Measurements from ENCODE around the gene CDK4.
"Not testable (repeated sequence)": the region's sequence is repeated elsewhere in the genome, so short reads cannot be mapped to it uniquely, and the experiment has no call there.

CDK4 gene

DNA sequence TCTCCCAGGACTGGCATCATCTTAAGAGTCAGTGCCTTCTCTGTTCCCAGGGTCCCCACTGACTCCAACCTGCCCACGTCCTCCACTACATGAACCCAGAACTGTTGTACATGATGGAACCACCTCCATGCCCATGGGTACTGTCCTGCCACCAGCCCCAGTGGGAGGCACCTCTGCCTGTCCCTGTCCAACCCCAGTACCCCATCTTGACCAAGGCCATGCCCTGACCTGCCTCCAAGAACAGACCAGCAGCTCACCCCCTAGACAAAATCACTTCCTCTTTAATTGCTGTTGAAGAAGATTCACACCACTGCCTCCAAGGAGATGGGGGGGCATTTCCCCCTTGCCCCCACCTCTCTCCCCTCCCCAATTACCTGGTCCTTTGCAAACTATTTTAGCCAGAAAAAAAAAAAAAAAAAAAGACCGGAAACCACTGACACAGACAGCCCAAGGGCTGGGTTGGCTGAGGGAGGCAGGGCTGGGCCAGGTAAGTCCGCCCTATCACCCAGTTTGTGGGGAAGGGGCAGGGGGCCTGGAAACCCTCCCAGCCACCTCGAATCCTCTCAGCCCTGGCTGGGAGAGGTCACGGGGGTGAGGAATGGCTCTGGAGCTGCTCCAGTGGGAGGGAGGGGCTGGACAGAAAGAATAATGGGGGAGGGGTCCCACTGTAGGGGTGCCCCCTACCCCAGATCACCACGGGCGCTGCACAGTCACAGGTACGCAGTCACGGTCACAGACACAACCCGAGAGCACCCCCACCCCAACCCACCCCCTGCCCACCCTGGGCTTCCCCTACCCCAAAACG is 27.0 kb downstream of the CDK4 start:
- no peak for DNase-seq (ENCODE audit: low read depth)

DNA sequence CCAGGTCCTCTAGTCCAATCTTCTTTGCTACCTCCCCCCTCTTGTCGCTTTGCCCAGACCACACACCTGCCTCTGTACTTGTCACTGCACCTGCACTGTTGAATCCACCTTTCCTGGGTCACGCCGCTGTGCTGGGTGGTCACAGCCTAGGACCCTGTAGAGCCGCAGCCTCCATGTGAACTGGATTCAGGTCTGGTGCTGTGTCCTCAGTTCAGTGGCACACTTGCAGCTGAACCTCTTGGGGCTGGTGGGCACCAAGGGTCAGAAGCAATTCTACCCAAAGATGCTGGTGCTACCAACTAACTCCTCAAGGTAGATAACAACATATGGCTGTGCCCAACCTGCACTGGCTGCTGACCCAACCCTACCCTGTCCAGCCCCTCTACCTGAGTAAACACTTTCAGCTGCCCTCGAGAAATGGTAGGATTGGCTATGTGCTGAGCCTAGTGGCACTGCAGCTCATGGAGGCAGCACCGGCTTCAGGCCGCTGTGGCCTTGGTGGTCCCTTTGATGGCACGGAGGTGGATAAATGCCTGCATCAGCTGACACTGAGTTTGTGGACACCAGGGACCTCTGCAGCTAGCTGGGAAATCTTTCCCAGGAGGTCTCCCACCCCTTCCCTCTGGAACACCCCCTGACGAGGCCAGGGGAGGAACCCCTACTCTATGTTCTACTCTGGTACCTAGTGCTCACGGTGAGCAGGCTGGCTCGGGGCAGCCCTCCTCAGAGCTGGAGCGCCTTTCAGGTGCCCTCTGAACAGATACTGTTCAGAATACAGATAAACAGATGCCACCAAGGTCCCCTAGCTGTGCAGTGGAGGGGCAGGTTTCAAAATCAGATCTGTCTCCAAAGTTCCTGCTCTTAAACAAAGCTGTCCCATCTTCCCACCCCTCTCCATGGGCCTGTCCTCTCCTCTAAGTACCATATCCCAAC is 27.8 kb downstream of the CDK4 start:
- DNase-seq (ENCODE audit: low read depth): no peak

DNA sequence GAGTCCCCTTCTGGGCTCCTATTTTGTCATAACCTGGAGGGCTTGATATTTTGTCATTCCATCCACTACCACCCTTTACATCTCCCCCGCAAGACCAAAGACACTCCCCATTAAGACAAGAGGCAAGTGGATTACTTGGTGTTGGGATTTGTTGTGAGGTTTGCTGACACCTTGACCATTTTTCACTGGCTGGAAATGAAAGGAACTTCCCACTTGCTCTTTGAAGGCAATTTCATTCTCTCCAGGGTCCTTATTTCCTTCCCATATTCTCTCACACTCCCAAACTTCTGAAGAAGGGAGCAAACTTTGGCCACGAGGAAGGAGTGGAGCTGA is 28.5 kb downstream of the CDK4 start:
- no peak for DNase-seq (ENCODE audit: low read depth)

DNA sequence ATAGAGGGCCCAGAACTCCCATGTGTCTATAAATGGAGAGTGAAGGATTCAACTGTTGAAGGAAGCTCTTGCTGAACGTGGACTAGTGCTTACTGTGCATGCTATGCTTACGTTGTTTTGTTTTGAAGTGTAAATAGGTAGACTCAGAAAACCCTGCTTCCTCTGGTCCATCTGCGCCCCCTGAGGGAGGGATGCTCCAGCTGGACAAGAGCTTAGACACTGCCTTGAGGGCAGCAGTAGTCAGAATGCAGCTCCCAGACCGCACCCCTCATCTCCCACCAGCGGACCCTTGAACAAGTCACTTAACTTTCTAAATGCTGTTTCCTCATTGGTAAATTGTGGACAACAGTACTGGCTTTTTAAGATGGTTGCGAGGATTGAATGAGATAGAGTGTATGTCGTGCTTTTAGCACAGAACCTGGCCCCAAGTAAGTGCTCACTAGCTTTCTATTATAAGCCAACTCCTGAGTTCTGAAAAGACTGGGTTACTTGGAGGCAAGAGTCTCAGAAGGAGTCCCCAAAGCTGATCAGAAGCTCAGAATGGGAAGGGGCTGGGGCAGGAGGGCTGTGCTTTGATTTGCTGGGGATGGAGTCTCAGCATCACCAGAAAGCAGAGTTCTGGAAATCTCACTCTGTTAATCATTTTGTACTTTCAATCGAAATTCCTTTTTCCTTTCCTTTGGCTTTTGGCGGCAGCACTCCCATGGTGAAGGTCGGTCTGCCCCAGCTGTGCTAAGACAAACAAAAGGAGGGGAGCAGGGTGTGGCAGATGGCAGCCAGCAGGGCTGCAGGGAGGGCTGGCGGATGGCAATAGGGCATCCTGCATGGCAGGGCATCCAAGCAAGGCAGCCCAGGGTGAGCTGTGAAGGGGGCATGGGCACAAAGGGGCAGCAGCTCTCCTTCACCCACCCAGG is 29.1 kb downstream of the CDK4 start:
- DNase-seq (ENCODE audit: low read depth): no peak

DNA sequence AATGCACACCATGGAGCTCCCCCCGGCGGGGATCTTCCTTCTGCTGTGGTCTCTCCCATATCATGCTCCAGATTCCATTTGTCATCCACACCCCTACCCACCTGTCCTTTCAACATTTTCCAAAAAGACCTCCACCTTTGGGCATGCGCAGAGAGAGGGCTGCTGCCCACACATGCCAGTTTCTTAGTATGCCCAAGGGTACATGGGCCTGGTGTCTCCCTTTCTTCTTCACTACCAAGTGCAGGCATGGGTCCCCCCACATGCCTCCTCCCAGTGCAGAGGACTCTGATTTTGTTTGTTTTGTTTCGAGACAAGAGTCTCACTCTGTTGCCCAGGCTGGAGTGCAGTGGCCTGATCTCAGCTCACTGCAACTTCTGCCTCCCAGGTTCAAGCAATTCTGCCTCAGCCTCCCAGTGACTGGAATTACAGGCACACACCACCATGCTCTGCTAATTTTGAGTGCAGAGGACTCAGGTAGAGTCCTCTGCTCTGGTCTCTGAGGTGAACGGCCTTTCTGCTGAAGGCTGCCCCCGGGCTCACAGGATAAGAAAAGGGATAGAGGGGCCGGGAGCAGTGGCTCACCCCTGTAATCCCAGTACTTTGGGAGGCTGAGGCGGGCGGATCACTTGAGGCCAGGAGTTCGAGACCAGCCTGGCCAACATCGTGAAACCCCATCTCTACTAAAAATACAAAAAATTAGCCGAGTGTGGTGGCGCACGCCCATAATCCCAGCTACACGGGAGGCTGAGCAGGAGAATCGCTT is 30.1 kb downstream of the CDK4 start:
- not testable (repeated sequence) for DNase-seq (ENCODE audit: low read depth)

DNA sequence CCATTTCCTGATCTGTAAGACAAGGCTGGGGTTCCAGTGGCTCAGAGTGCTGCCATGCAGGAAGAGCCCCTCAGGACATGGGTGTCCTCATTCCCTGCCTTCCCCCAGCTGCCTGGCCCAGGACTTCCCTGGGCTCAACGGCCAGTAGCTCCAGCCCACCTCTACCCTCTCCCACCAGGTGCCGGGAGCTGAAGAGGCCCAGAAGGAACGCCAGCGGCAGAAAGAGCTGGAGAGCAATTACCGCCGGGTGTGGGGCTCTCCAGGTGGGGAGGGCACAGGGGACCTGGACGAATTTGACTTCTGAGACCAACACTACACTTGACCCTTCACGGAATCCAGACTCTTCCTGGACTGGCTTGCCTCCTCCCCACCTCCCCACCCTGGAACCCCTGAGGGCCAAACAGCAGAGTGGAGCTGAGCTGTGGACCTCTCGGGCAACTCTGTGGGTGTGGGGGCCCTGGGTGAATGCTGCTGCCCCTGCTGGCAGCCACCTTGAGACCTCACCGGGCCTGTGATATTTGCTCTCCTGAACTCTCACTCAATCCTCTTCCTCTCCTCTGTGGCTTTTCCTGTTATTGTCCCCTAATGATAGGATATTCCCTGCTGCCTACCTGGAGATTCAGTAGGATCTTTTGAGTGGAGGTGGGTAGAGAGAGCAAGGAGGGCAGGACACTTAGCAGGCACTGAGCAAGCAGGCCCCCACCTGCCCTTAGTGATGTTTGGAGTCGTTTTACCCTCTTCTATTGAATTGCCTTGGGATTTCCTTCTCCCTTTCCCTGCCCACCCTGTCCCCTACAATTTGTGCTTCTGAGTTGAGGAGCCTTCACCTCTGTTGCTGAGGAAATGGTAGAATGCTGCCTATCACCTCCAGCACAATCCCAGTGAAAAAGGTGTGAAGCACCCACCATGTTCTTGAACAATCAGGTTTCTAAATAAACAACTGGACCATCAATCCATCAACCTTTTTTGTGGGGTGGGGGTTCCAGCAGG is 31.2 kb downstream of the CDK4 start:
- no peak for DNase-seq (ENCODE audit: low read depth)

DNA sequence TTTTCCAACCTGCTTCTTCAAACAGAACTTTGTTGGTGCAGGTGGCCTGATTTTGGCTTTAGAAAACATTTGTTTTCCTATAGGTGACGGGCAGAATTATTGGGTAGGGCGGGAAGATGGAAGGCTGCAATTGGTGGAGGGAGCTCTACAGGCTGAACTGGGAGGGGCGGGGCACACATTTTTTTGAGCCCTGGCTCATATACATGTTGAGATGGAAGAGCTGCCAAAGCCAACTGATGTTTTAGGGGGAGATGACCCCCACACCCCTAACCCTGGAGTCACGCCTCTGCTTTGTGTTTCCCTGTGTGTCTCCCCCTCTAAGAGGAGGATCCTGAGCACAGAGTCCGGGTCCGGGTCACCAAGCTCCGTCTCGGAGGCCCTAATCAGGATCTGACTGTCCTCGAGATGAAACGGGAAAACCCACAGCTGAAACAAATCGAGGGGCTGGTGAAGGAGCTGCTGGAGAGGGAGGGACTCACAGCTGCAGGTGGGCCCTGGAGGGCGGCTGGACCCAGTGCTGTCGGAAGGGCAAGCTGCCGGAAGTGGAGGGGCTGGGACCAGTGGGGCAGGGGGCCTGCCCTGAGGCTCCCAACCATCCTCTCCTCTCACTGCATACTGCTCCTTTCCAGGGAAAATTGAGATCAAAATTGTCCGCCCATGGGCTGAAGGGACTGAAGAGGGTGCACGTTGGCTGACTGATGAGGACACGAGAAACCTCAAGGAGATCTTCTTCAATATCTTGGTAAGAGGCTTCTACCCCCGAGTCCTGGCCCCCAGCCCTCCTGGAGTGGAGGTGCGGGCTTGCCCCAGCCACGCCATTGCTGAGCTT is 32.1 kb downstream of the CDK4 start:
- DNase-seq (ENCODE audit: low read depth): no peak

DNA sequence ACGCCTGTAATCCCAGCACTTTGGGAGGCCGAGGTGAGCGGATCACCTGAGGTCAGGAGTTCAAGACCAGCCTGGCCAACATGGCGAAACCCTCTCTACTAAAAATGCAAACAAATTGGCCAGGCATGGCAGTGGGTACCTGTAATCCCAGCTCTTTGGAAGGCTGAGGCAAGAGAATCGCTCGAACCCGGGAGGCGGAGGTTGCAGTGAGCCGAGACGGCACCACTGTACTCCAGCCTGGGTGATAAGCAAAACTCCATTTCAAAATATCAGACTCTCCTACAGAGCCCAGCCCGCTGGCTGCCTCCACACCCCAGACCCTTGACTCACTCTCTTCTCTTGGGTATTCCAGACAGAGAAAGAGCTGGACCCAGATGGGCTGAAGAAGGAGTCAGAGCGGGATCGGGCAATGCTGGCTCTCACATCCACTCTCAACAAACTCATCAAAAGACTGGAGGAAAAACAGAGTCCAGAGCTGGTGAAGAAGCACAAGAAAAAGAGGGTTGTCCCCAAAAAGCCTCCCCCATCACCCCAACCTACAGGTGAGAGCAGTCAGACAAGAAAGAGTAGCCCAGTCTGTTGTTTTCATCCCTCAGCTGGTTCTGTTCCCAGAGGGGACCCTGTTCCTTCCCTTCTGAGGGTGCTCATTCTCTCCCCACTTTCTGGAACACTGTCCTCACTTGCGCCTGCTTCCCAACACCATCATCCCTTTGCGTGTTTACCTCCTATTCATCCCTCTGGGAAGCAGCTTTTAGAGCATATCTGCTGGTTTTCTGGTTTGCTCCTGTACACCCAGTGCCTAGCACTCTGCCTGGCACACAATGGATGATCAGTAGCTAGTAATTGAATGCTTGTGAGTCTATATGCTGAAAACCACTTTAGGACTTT is 33.2 kb downstream of the CDK4 start:
- no peak for DNase-seq (ENCODE audit: low read depth)

DNA sequence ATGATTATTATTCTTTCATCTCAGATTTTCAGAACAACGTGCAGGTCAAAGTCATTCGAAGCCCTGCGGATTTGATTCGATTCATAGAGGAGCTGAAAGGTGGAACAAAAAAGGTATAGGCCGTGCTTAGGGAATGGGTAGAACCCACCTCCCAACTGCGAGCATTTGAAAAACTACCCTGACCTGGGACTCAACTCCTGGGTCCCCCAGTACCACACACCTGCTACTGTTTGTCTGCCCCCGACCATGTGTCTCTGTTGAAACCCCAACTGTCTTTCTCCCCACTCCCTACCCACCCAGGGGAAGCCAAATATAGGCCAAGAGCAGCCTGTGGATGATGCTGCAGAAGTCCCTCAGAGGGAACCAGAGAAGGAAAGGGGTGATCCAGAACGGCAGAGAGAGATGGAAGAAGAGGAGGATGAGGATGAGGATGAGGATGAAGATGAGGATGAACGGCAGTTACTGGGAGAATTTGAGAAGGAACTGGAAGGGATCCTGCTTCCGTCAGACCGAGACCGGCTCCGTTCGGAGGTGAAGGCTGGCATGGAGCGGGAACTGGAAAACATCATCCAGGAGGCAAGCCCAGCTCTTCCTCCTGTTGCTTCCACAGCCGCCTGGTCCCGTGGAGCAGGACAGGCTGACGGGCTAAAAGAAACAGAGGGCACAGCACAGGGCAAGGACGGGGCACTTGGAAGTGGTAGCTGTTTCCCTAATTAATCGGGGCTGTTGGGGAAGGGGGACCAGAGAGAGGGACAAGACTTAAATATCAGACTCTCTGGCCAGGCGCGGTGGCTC is 34.1 kb downstream of the CDK4 start:
- no peak for DNase-seq (ENCODE audit: low read depth)

DNA sequence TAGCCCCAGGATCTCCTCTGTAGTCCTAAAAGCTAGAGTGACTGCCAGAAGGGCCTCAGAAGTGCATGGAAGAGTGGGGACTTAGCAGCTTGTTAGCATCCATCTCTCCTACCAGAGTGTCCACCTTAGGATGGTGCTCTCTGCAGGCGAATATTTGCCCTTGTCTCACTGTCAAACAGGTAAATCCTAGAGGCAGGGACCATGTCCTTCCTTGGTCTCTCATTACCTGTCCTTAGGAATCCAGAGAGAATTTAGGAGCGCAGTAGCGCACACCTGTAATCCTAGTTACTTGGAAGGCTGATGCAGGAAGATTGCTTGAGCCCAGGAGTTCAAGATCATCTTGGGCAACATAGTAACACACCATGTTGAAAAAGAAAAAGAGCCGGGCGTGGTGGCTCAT is 35.0 kb downstream of the CDK4 start:
- no peak for DNase-seq (ENCODE audit: low read depth)

DNA sequence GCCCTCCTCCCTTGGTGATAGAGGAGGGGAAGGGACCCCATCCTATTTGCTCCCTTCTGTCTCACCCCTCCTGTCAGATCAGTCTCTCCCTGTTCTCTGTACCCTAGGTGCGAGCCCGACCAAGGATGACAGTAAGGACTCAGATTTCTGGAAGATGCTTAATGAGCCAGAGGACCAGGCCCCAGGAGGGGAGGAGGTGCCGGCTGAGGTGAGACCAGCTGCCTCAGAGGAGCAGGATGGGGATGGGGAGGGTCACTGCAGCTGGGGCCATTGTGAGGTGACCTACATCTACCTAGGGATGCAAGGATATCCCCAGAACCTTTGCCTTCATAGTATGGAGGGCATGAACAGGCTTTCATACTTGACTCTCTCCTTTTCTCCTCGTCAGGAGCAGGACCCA is 35.8 kb downstream of the CDK4 start:
- DNase-seq (ENCODE audit: low read depth): no peak

DNA sequence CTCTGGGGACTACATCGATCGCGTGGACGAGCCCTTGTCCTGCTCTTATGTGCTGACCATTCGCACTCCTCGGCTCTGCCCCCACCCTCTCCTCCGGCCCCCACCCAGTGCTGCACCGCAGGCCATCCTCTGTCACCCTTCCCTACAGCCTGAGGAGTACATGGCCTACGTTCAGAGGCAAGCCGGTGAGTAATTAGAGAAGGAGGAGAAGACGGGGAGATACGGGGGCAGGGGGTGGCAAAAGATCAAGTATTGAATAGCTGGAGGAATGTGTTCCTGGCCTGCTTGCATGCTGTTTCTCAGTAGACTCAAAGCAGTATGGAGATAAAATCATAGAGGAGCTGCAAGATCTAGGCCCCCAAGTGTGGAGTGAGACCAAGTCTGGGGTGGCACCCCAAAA is 36.3 kb downstream of the CDK4 start:
- no peak for DNase-seq (ENCODE audit: low read depth)

DNA sequence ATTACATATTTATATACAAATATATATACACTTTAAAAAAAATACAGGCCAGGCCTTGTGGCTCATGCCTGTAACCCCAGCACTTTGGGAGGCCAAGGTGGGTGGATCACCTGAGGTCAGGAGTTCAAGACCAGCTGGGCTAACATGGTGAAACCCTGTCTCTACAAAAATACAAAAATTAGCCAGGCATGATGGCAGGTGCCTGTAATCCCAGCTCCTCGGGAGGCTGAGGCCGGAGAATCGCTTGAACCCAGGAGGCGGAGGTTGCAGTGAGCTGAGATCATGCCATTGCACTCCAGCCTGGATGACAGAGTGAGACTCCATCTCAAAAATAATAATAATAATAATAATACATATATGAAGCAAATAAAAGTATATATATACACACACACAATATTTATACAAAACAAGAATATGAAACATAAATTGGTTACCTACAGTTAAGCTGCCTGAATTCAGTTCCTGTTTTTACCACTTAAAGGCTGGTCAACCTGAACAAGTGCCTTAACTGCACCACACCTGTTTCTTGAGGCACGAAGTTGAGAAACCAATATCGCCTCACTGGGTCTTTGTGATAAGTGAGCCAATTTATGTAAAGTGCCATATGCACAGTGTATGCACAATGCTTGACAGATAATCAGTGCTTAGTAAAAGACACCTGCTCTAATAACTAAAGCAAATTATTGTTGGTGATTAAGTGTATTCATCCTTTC is 36.9 kb downstream of the CDK4 start:
- not testable (repeated sequence) for DNase-seq (ENCODE audit: low read depth)

DNA sequence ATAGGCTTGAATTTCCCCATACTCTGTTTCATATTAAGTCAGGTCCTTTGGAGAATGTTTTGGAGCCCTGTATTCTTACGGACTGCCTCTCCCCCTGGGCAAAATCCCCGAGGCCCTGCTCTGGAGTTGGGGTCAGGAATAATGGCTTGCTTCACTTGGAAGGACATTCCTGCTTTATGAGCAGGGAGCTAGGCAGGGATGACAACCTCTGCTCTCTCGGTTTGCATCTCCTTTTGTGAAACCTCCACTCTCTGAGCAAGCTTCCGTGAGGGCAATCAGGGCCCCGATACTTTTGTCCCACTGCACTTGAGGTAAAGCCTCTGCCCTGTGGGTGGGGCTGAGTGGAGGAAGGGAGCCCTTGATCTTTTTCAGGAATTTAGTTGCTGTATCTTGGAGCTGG is 38.9 kb downstream of the CDK4 start:
- DNase-seq (ENCODE audit: low read depth): no peak

DNA sequence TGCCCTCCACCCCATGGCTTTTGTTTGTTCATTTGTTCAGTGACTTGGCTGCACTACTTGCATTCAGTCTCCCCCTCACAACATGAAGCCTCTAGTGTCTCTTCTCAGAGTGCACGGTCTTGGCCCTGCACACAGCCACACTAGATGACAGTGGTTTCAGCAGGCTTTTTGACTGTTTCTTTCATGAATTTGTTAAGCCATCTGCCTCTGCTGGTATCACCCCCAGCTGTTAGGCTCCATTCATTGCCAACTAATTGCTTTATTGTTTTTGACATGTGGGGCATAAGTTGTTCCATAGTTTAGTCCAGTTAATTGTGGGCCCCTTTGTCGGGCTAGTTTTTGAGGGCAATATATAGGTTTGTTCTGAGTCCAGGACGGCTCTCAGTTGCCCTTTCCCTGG is 39.4 kb downstream of the CDK4 start:
- no peak for DNase-seq (ENCODE audit: low read depth)

DNA sequence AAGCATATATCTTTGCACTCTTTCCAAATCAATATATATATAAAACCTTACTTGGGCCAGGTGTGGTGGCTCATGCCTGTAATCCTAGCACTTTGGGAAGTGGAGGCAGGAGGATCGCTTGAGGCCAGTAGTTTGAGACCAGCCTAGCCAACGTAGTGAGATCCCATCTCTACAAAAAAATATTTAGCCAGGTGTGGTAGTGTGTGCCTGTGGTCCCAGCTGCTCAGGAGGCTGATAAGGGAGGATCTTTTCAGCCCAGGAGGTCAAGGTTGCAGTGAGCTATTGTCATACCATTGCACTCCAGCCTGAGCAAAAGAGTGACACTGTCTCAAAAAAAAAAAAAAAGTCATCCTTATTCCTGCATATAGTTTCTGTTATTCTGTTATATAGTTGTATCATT is 43.8 kb downstream of the CDK4 start:
- DNase-seq (ENCODE audit: low read depth): no peak

DNA sequence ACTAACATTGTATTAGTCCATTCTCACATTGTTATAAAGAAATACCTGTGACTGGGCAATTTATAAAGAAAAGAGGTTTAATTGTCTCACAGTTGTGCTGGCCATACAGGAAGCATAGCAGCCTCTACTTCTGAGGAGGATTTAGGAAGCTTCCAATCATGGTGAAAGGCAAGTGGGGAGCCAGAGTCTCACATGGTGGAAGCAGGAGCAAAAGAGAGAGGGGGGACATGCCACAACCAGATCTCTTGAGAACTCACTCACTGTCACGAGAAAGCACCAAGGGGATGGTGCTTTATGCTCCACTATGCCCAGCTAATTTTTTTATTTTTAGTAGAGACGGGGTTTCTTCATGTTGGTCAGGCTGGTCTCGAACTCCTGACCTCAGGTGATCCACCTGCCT is 44.9 kb downstream of the CDK4 start:
- DNase-seq (ENCODE audit: low read depth): no peak

Data from GM04503 (cell line).